Raji (cell line): ENCODE data around the gene CFAP45.

ENCODE experiments used
- POLR2A ChIP-seq: IDR thresholded peaks from 2 replicates; pipeline ENCODE4 v1.6.1; 2011; ENCODE audit warnings: low read depth, low read length, control low read depth; ENCODE audit not compliant: insufficient read depth

CFAP45 gene

GRCh38 chr1:159879977-159880376 is 20.0 kb downstream of the CFAP45 start:
- TF ChIP-seq POLR2A: no peak

- no peak for TF ChIP-seq POLR2A
These were observed 20.8 kb downstream of the CFAP45 start for GRCh38 chr1:159879136-159879535.

- no peak for TF ChIP-seq POLR2A
These were observed 22.1 kb downstream of the CFAP45 start for GRCh38 chr1:159877695-159878444.

GRCh38 chr1:159873530-159874143 is 26.3 kb downstream of the CFAP45 start:
- no peak for TF ChIP-seq POLR2A

- no peak for TF ChIP-seq POLR2A
These were observed 27.1 kb downstream of the CFAP45 start for GRCh38 chr1:159872891-159873290.

GRCh38 chr1:159870704-159871103 is 29.3 kb downstream of the CFAP45 start:
- TF ChIP-seq POLR2A: no peak

- no peak for TF ChIP-seq POLR2A
These were observed 30.4 kb downstream of the CFAP45 start for GRCh38 chr1:159869607-159870006.

- TF ChIP-seq POLR2A: no peak
These were observed 30.8 kb downstream of the CFAP45 start for GRCh38 chr1:159869173-159869572.

- TF ChIP-seq POLR2A: no peak
These were observed 31.2 kb downstream of the CFAP45 start for GRCh38 chr1:159868766-159869165.

GRCh38 chr1:159867664-159868026 is 32.3 kb downstream of the CFAP45 start:
- no peak for TF ChIP-seq POLR2A

- TF ChIP-seq POLR2A: no peak
These were observed 32.9 kb downstream of the CFAP45 start for GRCh38 chr1:159866905-159867663.

- TF ChIP-seq POLR2A: no peak
These were observed 33.9 kb downstream of the CFAP45 start for GRCh38 chr1:159866066-159866465.

GRCh38 chr1:159864262-159864661 is 35.7 kb downstream of the CFAP45 start:
- TF ChIP-seq POLR2A: no peak

- TF ChIP-seq POLR2A: no peak
These were observed 37.4 kb downstream of the CFAP45 start, which contains the start of gene VSIG8 for GRCh38 chr1:159862557-159862956. Gene VSIG8 (minus strand): TSS chr1:159862657. CDS start chr1:159862521, 136 bp downstream.

GRCh38 chr1:159862031-159862430 is 37.9 kb downstream of the CFAP45 start:
- TF ChIP-seq POLR2A: no peak

GRCh38 chr1:159861218-159861617 is 38.7 kb downstream of the CFAP45 start:
- TF ChIP-seq POLR2A: no peak
